ENCODE data around the gene TMEM61. TPM values are rescaled to one million over a fixed set of nuclear protein-coding genes. Genes with fewer than 3 reads are reported as not detected.

Gene TMEM61
- total RNA-seq, 1 donor from 2014 or later: not detected

- Histone ChIP-seq H3K9me3 (replicated peaks) (no peaks in the 10 kb centered on the region), H3K27me3 (ENCODE audit: low read depth) (peaks cover 32% of the 10 kb centered on the region), H3K36me3 (no peaks in the 10 kb centered on the region), H3K27ac (replicated peaks) (no peak overlapping the region), H3K4me3 (no peak overlapping the region), H3K4me1 (peaks cover 8% of the 10 kb centered on the region)
- TF ChIP-seq CTCF (IDR thresholded peaks at IDR 0.05; ENCODE audit: borderline replicate concordance): no peak
- no peak for DNase-seq
- intact Hi-C loops (cut with micrococcal nuclease): no loop called here
These were observed 10.5 kb downstream of the TMEM61 start for GRCh38 chr1:54990916-54991315.

- H3K36me3 ChIP-seq: no peaks in the 10 kb centered on the region
- intact Hi-C loops (cut with micrococcal nuclease): no loop called here
- H3K27ac ChIP-seq (replicated peaks): no peak overlapping the region
- H3K4me1 ChIP-seq: peaks cover 14% of the 10 kb centered on the region
- H3K9me3 ChIP-seq (replicated peaks): no peaks in the 10 kb centered on the region
- H3K27me3 ChIP-seq (ENCODE audit: low read depth): peaks cover 32% of the 10 kb centered on the region
- no peak for DNase-seq
- no peak for TF ChIP-seq CTCF (IDR thresholded peaks at IDR 0.05; ENCODE audit: borderline replicate concordance)
- H3K4me3 ChIP-seq: no peak overlapping the region
These were observed 11.5 kb downstream of the TMEM61 start for GRCh38 chr1:54991939-54992338.

- intact Hi-C loops (cut with micrococcal nuclease): no loop called here
- no peaks in the 10 kb centered on the region for H3K36me3 ChIP-seq
- peaks cover 43% of the 10 kb centered on the region for H3K27me3 ChIP-seq (ENCODE audit: low read depth)
- H3K27ac ChIP-seq (replicated peaks): no peak overlapping the region
- no peaks in the 10 kb centered on the region for H3K9me3 ChIP-seq (replicated peaks)
- no peak for TF ChIP-seq CTCF (IDR thresholded peaks at IDR 0.05; ENCODE audit: borderline replicate concordance)
- no peak for DNase-seq
- H3K4me1 ChIP-seq: peaks cover 16% of the 10 kb centered on the region
- H3K4me3 ChIP-seq: no peak overlapping the region
These were observed 12.7 kb downstream of the TMEM61 start for GRCh38 chr1:54993140-54993539.

- Histone ChIP-seq H3K27ac (replicated peaks) (no peak overlapping the region), H3K9me3 (replicated peaks) (no peaks in the 10 kb centered on the region), H3K36me3 (no peaks in the 10 kb centered on the region), H3K4me3 (no peak overlapping the region), H3K4me1 (peaks cover 16% of the 10 kb centered on the region), H3K27me3 (ENCODE audit: low read depth) (peaks cover 56% of the 10 kb centered on the region)
- no peak for TF ChIP-seq CTCF (IDR thresholded peaks at IDR 0.05; ENCODE audit: borderline replicate concordance)
- DNase-seq: no peak
- intact Hi-C loops (cut with micrococcal nuclease): no loop called here
These were observed 14.0 kb downstream of the TMEM61 start for GRCh38 chr1:54994355-54994990.

GRCh38 chr1:54995013-54995760 is 14.8 kb downstream of the TMEM61 start:
- peaks cover 64% of the 10 kb centered on the region for H3K27me3 ChIP-seq (ENCODE audit: low read depth)
- H3K4me1 ChIP-seq: peaks cover 9% of the 10 kb centered on the region
- intact Hi-C loops (cut with micrococcal nuclease): no loop called here
- no peak for DNase-seq
- no peak for TF ChIP-seq CTCF (IDR thresholded peaks at IDR 0.05; ENCODE audit: borderline replicate concordance)
- no peak overlapping the region for H3K27ac ChIP-seq (replicated peaks)
- H3K9me3 ChIP-seq (replicated peaks): no peaks in the 10 kb centered on the region
- no peak overlapping the region for H3K4me3 ChIP-seq
- no peaks in the 10 kb centered on the region for H3K36me3 ChIP-seq
